Activated CD4-positive, alpha-beta memory T cell treated with anti-CD3 and anti-CD28 coated beads, Interleukin-2, amount 10 ng/mL, durations not matched to agents 7 days and 5 days (primary cell): ENCODE measurements around the gene ARHGAP4. TPM values are rescaled to one million over a fixed set of nuclear protein-coding genes. Genes with fewer than 3 reads are reported as not detected.
A peak's percentile ranks its signal among the peaks of the same experiment; 100 is the strongest.

Experiments
- CTCF ChIA-PET: fragments of 350-600 bp; sonication (Branson Sonifier 250); formaldehyde crosslinking; loops from one replicate; lab custom pipeline; 2021; ENCODE audit warnings: antibody characterized with exemption, inconsistent platforms; lab: Charles Lee
- POLR2A ChIA-PET: fragments of 350-600 bp; sonication (Branson Sonifier 250); formaldehyde crosslinking; loops from one replicate; lab custom pipeline; 2021; ENCODE audit warnings: antibody characterized with exemption; lab: Charles Lee
- DNase-seq: peaks from one replicate; pipeline ENCODE4 v3.0.0-alpha.2; 2020
- H3K27ac Mint-ChIP-seq: one replicate; pipeline ENCODE4 v1.8.0; 2021; ENCODE audit warnings: mild to moderate bottlenecking, mixed read lengths
- H3K27me3 Mint-ChIP-seq: one replicate; pipeline ENCODE4 v1.8.0; 2021; ENCODE audit warnings: mixed read lengths
- H3K36me3 Mint-ChIP-seq: one replicate; pipeline ENCODE4 v1.8.0; 2021; ENCODE audit warnings: low read depth, mixed read lengths
- H3K4me1 Mint-ChIP-seq: one replicate; pipeline ENCODE4 v1.8.0; 2021; ENCODE audit warnings: mixed read lengths
- H3K4me3 Mint-ChIP-seq: one replicate; pipeline ENCODE4 v1.8.0; 2021; ENCODE audit warnings: mild to moderate bottlenecking, mixed read lengths
- H3K9me3 Mint-ChIP-seq: one replicate; pipeline ENCODE4 v1.8.0; 2021; ENCODE audit warnings: mixed read lengths
- total RNA-seq, 2 experiments: library from RNA; stranded (reverse); gene quantifications; one replicate each; pipeline ENCODE4 v1.2.3, GENCODE V29; 2021

ARHGAP4 gene
- total RNA-seq, result 100 to 1,000 TPM; 262 to 267 TPM

- peaks cover 38% of the 10 kb centered on the region for H3K4me1 Mint-ChIP-seq
- no peaks in the 10 kb centered on the region for H3K9me3 Mint-ChIP-seq
- peak; percentile 61 for DNase-seq
- CTCF ChIA-PET, result interaction anchor here (1.0 to 10.4 kb wide), 12 partner anchors 9 to 486 kb away, joined by 3 to 148 read pairs (median 4); partner anchors contain the start of genes NAA10, PLXNB3 and RENBP
- H3K27ac Mint-ChIP-seq, result peak within 1 kb of the TSS; percentile 97
- peaks cover 42% of the 10 kb centered on the region for H3K36me3 Mint-ChIP-seq
- H3K27me3 Mint-ChIP-seq, result no peaks in the 10 kb centered on the region
- POLR2A ChIA-PET, result interaction anchor here (0.8 to 9.6 kb wide), 21 partner anchors 9 to 591 kb away, joined by 3 to 201 read pairs (median 4); partner anchors contain the start of genes FAM3A, HCFC1, IDH3G and NAA10
- peak within 1 kb of the TSS; percentile 97 for H3K4me3 Mint-ChIP-seq
Observed at GRCh38 chrX:153925739-153926551, at the start of gene ARHGAP4. ARHGAP4 (minus strand) TSS chrX:153926264; CDS start chrX:153926202, 62 bp downstream.

- H3K36me3 Mint-ChIP-seq, result peaks cover 7% of the 10 kb centered on the region
- DNase-seq, result no peak
- H3K4me3 Mint-ChIP-seq, result peak overlapping the region; percentile 84
- H3K4me1 Mint-ChIP-seq, result peaks cover 22% of the 10 kb centered on the region
- CTCF ChIA-PET, result no interaction called here
- no peaks in the 10 kb centered on the region for H3K27me3 Mint-ChIP-seq
- POLR2A ChIA-PET, result interaction anchor here (2.7 to 10.4 kb wide), 3 partner anchors 10 to 48 kb away, joined by 20 to 201 read pairs (median 70); partner anchors contain the start of genes ARHGAP4 and IRAK1
- no peaks in the 10 kb centered on the region for H3K9me3 Mint-ChIP-seq
- peak overlapping the region; percentile 97 for H3K27ac Mint-ChIP-seq
Observed at GRCh38 chrX:153974726-153975286, 48.7 kb upstream of the ARHGAP4 start.

GRCh38 chrX:153974003-153974725 lies 48.1 kb upstream of the ARHGAP4 start:
- H3K4me3 Mint-ChIP-seq, result peak overlapping the region; percentile 84
- H3K9me3 Mint-ChIP-seq, result no peaks in the 10 kb centered on the region
- CTCF ChIA-PET, result interaction anchor here (0.9 kb wide), 1 partner anchor 48 kb away, joined by 4 read pairs; the partner anchor contains the start of gene ARHGAP4
- peaks cover 22% of the 10 kb centered on the region for H3K4me1 Mint-ChIP-seq
- no peak for DNase-seq
- peak overlapping the region; percentile 97 for H3K27ac Mint-ChIP-seq
- POLR2A ChIA-PET, result interaction anchor here (0.7 to 10.4 kb wide), 7 partner anchors 7 to 424 kb away, joined by 3 to 201 read pairs (median 20); partner anchors contain the start of genes ARHGAP4 and IRAK1
- H3K27me3 Mint-ChIP-seq, result no peaks in the 10 kb centered on the region
- H3K36me3 Mint-ChIP-seq, result peaks cover 12% of the 10 kb centered on the region

- peaks cover 20% of the 10 kb centered on the region for H3K36me3 Mint-ChIP-seq
- no peak for DNase-seq
- H3K27me3 Mint-ChIP-seq, result no peaks in the 10 kb centered on the region
- POLR2A ChIA-PET, result interaction anchor here (0.7 to 10.4 kb wide), 8 partner anchors 8 to 424 kb away, joined by 3 to 201 read pairs (median 16); partner anchors contain the start of genes ARHGAP4 and IRAK1
- CTCF ChIA-PET, result interaction anchor here (0.9 kb wide), 1 partner anchor 47 kb away, joined by 4 read pairs; the partner anchor contains the start of gene ARHGAP4
- H3K27ac Mint-ChIP-seq, result peak overlapping the region; percentile 97
- H3K4me1 Mint-ChIP-seq, result peaks cover 22% of the 10 kb centered on the region
- H3K9me3 Mint-ChIP-seq, result no peaks in the 10 kb centered on the region
- H3K4me3 Mint-ChIP-seq, result peak overlapping the region; percentile 84
Observed at GRCh38 chrX:153973127-153974002, 47.3 kb upstream of the ARHGAP4 start.

GRCh38 chrX:153972368-153973126 lies 46.5 kb upstream of the ARHGAP4 start, which contains the start of gene TMEM187:
TMEM187 (plus strand) TSS chrX:153972754; CDS start chrX:153982063, 9,309 bp downstream.
- H3K9me3 Mint-ChIP-seq, result no peaks in the 10 kb centered on the region
- ChIA-PET CTCF (no interaction called here), POLR2A (interaction anchor here (0.6 to 10.4 kb wide), 8 partner anchors 9 to 400 kb away, joined by 3 to 201 read pairs (median 16); partner anchors contain the start of genes ARHGAP4 and IRAK1)
- H3K4me3 Mint-ChIP-seq, result peak within 1 kb of the TSS; percentile 100
- H3K27ac Mint-ChIP-seq, result peak within 1 kb of the TSS; percentile 100
- peaks cover 29% of the 10 kb centered on the region for H3K36me3 Mint-ChIP-seq
- peaks cover 29% of the 10 kb centered on the region for H3K4me1 Mint-ChIP-seq
- DNase-seq, result peak; percentile 91
- H3K27me3 Mint-ChIP-seq, result no peaks in the 10 kb centered on the region

- peaks cover 37% of the 10 kb centered on the region for H3K4me1 Mint-ChIP-seq
- peak within 1 kb of the TSS; percentile 100 for H3K4me3 Mint-ChIP-seq
- H3K27ac Mint-ChIP-seq, result peak within 1 kb of the TSS; percentile 100
- peaks cover 36% of the 10 kb centered on the region for H3K36me3 Mint-ChIP-seq
- ChIA-PET POLR2A (interaction anchor here (0.6 to 10.4 kb wide), 25 partner anchors 8 to 792 kb away, joined by 3 to 201 read pairs (median 5); partner anchors contain the start of genes ARHGAP4, IRAK1 and UBL4A), CTCF (interaction anchor here (1.3 to 2.2 kb wide), 4 partner anchors 10 to 44 kb away, joined by 3 to 10 read pairs (median 6); no protein-coding TSS in a partner anchor)
- no peaks in the 10 kb centered on the region for H3K9me3 Mint-ChIP-seq
- DNase-seq, result peak; percentile 90
- H3K27me3 Mint-ChIP-seq, result no peaks in the 10 kb centered on the region
Observed at GRCh38 chrX:153971450-153972367, 45.6 kb upstream of the ARHGAP4 start, which contains the start of gene HCFC1. HCFC1 (minus strand) TSS chrX:153971818; CDS start chrX:153970840, 978 bp downstream.

GRCh38 chrX:153971124-153971449 lies 45.0 kb upstream of the ARHGAP4 start:
- Mint-ChIP-seq H3K27me3 (no peaks in the 10 kb centered on the region), H3K27ac (peak overlapping the region; percentile 100), H3K4me1 (peaks cover 43% of the 10 kb centered on the region), H3K9me3 (no peaks in the 10 kb centered on the region), H3K36me3 (peaks cover 36% of the 10 kb centered on the region), H3K4me3 (peak overlapping the region; percentile 100)
- ChIA-PET CTCF (interaction anchor here (1.3 to 2.2 kb wide), 5 partner anchors 10 to 43 kb away, joined by 3 to 10 read pairs (median 4); no protein-coding TSS in a partner anchor), POLR2A (interaction anchor here (0.6 to 10.4 kb wide), 22 partner anchors 8 to 793 kb away, joined by 3 to 201 read pairs (median 4); partner anchors contain the start of genes ARHGAP4, IRAK1 and UBL4A)
- peak; percentile 89 for DNase-seq

- Mint-ChIP-seq H3K36me3 (peaks cover 34% of the 10 kb centered on the region), H3K27ac (peak overlapping the region; percentile 100), H3K4me1 (peaks cover 44% of the 10 kb centered on the region), H3K9me3 (no peaks in the 10 kb centered on the region), H3K4me3 (peak overlapping the region; percentile 100), H3K27me3 (no peaks in the 10 kb centered on the region)
- ChIA-PET POLR2A (interaction anchor here (0.6 to 10.4 kb wide), 22 partner anchors 9 to 793 kb away, joined by 3 to 201 read pairs (median 4); partner anchors contain the start of genes ARHGAP4, IRAK1, RPL10 and UBL4A), CTCF (interaction anchor here (1.3 to 2.2 kb wide), 5 partner anchors 11 to 43 kb away, joined by 3 to 10 read pairs (median 4); no protein-coding TSS in a partner anchor)
- DNase-seq, result peak; percentile 50
Observed at GRCh38 chrX:153970357-153971123, 44.5 kb upstream of the ARHGAP4 start.

GRCh38 chrX:153969904-153970356 lies 43.9 kb upstream of the ARHGAP4 start:
- Mint-ChIP-seq H3K9me3 (no peaks in the 10 kb centered on the region), H3K27ac (peak overlapping the region; percentile 95), H3K4me1 (peaks cover 47% of the 10 kb centered on the region), H3K27me3 (no peaks in the 10 kb centered on the region), H3K36me3 (peaks cover 34% of the 10 kb centered on the region), H3K4me3 (peak overlapping the region; percentile 100)
- no peak for DNase-seq
- CTCF ChIA-PET, result interaction anchor here (1.3 to 4.1 kb wide), 4 partner anchors 12 to 44 kb away, joined by 3 to 31 read pairs (median 6); no protein-coding TSS in a partner anchor
- POLR2A ChIA-PET, result interaction anchor here (0.8 to 10.4 kb wide), 13 partner anchors 9 to 517 kb away, joined by 3 to 201 read pairs (median 5); partner anchors contain the start of genes ARHGAP4, IRAK1, RPL10 and UBL4A
